Hippocampal formation (tissue), 2 donors: Measurements from ENCODE around the gene CAV2.
A peak's percentile ranks its signal among the peaks of the same experiment; 100 is the strongest.

ENCODE experiments used
- DNase-seq, 2 donors: peaks; one replicate each; lab custom pipeline; 2025; lab: John Stamatoyannopoulos, UW

The CAV2 gene

DNA sequence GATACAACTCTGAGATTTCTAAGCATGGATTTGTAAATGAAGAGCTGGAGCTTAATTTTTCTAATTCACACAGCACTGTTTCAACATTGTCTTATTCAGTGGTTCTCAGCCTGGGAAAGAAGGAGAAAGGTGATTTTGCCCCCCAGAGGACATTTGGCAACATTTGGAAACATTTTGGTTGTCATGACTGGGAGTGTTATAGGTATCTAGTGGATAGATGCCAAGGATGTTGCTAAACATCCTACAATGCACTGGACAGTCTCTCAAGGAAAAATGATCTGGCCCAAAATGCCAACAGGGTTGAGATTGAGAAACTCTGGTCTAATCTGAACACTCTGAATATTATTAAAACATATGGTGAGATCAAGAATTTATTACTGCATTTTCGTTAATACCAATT, 3.8 kb upstream of the CAV2 start:
- no peak for DNase-seq

DNA sequence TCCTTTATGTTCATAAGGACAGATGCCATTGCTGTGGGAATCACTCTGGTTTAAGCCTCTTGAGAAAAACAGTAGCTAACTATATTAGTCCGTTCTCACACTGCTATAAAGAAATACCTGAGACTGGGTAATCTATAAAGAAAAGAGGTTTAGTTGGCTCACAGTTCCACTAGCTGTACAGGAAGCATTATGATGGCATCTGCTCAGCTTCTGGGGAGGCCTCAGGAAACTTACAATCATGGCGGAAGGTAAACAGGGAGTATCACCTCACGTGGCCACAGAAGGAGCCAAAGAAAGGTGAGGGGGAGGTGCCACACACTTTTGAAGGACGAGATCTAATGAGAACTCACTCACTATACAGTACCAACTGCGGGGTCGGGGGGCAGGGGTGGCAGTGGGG, 2.9 kb upstream of the CAV2 start:
- no peak for DNase-seq

DNA sequence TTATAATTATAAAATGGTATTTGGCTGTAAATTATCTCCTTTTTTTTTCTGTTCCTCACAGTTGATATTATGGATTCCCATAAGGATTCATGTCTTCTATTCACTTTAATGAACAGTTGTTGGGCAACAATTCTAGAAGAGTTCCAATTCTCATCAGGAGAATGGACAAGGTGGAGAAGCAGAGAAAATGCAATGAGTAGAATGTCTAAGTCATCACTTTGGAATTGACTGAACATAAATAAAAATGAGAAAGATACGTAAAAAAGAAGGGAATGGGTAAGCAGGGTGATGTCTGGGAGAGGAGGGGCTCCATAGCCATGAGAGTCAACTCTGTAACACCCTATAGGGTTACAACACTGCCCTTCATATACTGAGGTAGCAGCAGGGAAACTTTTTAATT, 1.8 kb upstream of the CAV2 start:
- DNase-seq: no peak

DNA sequence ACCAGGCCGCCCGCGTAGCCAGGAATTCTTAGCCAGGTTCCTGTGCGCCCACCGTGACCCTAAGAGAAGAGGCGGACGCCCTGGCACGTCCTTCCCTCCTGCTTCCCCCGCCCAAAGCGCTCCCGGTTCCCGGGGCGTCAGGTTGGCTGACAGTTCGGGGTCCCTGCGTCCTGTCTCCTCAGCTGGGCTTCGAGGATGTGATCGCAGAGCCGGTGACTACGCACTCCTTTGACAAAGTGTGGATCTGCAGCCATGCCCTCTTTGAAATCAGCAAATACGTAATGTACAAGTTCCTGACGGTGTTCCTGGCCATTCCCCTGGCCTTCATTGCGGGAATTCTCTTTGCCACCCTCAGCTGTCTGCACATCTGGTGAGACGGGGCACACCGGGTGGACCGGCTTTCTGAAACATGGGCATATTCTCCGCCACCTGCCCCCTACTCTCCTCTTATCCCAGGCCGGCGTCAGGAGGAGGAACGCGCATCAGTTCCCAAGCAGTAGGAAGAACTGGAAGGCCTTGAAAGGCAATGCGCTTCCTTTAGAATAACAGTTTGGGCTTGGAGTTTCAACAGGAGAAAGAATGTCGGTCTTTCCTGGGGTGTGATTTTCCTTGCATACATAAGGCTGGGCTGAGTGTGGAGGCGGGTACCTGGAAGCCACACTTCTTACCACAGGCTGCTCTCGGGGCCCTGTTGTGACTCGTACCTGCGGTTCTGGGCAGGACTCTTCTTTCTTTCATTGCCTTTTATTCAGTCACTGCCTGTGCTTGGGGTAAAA, 728 bp downstream of the CAV2 start:
- no peak for DNase-seq

DNA sequence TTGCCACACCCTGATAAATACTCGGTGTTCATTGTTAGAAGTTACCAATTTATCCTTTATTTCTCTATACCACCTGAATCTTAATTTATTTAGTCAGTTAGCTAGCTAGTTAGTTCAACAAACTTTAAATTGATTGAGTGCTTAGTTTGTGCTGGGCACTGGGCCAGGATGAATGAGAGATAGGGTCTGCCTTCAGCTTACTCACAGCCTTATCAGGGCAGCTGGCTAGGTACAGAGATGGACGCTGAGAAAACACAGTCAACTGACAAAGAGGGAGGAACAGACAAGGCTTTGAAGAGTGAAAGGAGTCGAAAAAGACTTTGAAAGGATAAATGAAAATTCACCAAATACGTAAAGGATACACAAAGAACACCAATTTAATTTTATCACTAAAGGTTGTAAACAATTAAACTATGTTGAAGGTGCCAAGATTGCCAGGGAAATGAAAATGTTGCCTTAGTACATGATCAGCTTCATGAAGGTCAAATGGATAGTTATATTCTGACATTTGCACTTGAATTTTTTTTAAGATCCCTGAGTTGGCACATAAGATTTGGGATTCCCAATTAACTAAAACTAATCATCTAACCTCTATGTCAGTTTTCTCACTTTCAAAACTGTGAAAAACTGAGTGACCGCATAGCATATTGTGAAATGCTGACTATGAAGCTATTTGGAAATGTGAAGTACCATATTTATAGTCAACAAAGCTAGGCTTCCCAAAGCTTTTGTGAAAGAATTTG, 2.1 kb downstream of the CAV2 start:
- no peak for DNase-seq

GRCh38 chr7:116502201-116503096, 2.9 kb downstream of the CAV2 start:
- no peak for DNase-seq

- DNase-seq: no peak
Observed at GRCh38 chr7:116503835-116504234, 4.3 kb downstream of the CAV2 start.

DNA sequence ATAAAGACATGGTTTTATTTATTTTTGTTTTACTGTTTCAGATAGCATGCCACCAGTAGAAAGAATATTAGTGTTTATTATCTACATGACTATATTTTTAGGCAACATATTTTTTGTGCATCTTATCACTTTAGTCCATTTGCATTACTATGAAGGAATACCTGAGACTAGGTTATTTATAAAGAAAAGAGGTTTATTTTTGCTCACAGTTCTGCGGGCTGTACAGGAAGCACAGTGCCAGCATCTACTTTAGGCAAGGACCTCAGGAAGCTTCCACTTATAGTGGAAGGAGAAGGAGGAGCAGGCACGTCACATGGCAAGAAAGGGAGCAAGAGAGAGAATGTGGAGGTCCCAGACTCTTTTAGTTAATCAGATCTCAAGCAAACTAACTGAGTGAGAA, 5.7 kb downstream of the CAV2 start:
- DNase-seq: no peak

DNA sequence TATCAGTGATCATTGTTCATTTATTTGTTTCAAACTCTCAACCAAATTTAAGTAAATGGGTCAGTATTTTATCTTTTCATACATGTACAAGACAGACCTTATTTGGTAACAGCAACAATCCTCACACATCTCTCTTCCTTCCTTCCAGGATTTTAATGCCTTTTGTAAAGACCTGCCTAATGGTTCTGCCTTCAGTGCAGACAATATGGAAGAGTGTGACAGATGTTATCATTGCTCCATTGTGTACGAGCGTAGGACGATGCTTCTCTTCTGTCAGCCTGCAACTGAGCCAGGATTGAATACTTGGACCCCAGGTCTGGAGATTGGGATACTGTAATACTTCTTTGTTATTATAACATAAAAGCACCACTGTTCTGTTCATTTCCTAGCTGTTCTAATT, 6.3 kb downstream of the CAV2 start:
- no peak for DNase-seq

DNA sequence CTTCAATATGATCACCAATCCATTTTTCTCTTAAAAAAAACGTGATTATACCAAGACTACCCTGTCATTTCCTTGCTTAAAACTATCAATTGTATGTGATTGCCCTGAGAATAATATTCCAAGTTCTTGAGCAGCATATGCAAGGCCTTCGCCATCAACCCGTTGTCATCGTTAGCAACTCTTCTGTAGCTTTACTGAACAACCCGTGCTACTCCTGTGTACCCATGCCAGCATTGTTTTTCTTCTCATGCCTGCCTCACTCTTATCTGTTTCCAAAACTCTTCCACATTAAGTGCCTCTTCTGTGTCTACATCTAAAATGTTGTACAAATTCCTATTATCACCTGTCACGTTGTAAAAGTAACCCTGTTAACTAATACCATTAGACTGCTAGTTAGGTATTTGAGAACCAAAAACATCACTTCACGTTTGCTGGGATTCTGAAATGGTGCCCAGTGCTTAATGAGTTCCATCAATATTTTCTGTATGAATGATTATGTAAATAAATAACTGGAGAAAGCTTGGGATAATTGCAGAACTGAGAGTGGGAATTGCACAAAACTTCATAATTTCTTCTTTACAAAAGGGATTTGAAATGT, 10.5 kb downstream of the CAV2 start:
- DNase-seq: no peak

GRCh38 chr7:116510795-116511194, 11.3 kb downstream of the CAV2 start:
- DNase-seq: no peak

DNA sequence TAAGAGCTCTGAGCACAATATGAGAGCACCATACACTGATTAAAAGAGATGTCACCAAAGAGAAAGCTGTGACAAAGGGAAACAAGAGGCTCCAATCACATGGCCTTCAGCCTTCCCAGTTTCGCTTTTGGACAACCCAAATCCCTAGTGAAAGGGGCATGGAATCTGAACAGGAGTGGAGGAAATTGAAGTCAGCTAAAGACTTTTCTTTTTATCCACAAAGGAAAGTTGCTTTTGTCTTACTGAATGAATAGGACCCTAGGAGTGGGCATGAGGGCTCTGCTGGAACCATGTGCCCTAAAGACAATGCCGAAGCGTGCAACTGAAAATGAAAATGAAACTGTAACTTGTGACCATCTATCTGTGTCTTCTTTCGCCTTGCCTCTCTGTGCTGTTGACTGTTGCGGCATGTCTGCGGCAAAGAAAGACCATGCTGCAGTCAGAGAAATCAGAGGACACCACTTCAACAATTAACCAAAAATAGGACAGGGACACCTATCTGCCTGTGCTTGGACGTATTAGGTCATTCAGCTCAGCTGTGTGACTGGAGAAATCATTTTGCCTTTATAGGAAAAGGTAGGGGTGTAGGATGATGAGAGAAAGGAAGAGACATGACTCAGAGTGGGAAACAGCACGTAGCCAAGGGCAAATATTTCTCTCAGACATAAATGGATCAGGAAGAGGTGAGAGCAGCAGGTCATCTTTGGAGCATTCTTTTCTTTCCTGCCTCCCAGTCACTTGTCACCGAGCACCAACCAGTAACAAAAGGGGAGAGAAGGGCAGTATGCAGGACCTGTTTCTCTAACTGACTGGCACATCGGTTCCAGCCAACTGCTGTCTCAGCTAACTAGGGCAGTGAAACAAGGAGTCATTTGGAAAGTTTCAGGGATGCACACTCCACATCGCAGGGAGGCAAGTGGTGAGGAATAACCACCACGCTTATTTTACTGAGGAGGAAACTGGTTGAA, 12.3 kb downstream of the CAV2 start:
- peak in 1 of 2 donors; percentile 11 for DNase-seq

- no peak for DNase-seq
Observed at GRCh38 chr7:116512520-116513188, 13.1 kb downstream of the CAV2 start.

GRCh38 chr7:116515584-116515983, 16.0 kb downstream of the CAV2 start:
- DNase-seq: no peak

DNA sequence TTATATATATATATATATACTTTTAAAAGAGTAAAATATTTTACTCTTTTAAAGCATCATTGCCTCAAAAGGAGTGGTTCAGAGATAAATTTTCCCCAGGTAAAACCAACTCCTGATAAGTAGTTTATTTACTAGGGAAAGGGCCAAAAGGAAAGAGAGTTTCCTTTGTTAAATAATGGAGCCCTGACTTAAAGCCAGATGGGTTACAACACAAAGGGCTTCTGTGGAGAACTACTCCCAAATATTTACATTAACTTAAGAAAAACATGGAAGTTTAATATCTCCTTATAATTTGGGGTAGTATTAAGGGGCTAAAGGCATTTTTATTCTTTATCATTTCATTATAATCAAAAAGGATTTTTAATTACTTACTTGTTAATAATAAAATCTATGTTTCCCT, 16.8 kb downstream of the CAV2 start:
- no peak for DNase-seq

GRCh38 chr7:116517626-116518025, 18.1 kb downstream of the CAV2 start:
- no peak for DNase-seq

- no peak for DNase-seq
Observed at GRCh38 chr7:116518961-116519360, 19.4 kb downstream of the CAV2 start.

GRCh38 chr7:116521046-116521664, 21.6 kb downstream of the CAV2 start:
- DNase-seq: no peak

- no peak for DNase-seq
Observed at GRCh38 chr7:116522247-116522646, 22.7 kb downstream of the CAV2 start.

GRCh38 chr7:116524221-116524608, 24.7 kb downstream of the CAV2 start:
- DNase-seq: no peak
